Measurements from ENCODE around the gene EEF2KMT. TPM values are rescaled to one million over a fixed set of nuclear protein-coding genes. Genes with fewer than 3 reads are reported as not detected.

The EEF2KMT gene
- total and polyA plus RNA-seq, 2 of the 8 experiments (the other 6 are each of a cell fraction or from before 2014, with no cell fraction given) = 35.8 to 37.0 TPM

GRCh38 chr16:5058476-5058875 is 39.1 kb downstream of the EEF2KMT start:
- Histone ChIP-seq H4K91ac (replicated peaks; ENCODE audit: insufficient read length, low read length) (no peak overlapping the region), H3K79me2 (ENCODE audit: control insufficient read depth in 1 of 2, insufficient read depth in 2 of 2, low read length in 2 of 2) (no peaks in the 10 kb centered on the region), H3K4ac (replicated peaks; ENCODE audit: insufficient read length, low read depth, low read length) (no peak overlapping the region), H2BK120ac (replicated peaks; ENCODE audit: low read depth, low read length) (no peak overlapping the region), H4K5ac (ENCODE audit: insufficient read length, low read depth, low read length) (peak overlapping the region; percentile 81), H3K27ac (ENCODE audit: low read depth, low read length) (no peak overlapping the region; the same call in 1 of the 2 replicates), H3K4me2 (ENCODE audit: insufficient read depth in 1 of 2, low read depth in 2 of 2, low read length in 2 of 2) (peak overlapping the region; percentile 51 to 54), H3K4me3 (ENCODE audit: extremely low read depth in 1 of 4, insufficient read depth in 2 of 4, low read depth in 3 of 4, low read length in 4 of 4) (peak overlapping the region in 1 of 4 experiments; percentile 10; a peak in 2 of 8 replicates), H3K9me3 (ENCODE audit: insufficient read depth in 2 of 2, low read depth in 1 of 2, low read length in 1 of 2) (no peaks in the 10 kb centered on the region), H3K23ac (ENCODE audit: insufficient read length) (no peak overlapping the region), H2BK5ac (ENCODE audit: low read depth, low read length) (peak overlapping the region; percentile 78), H3K79me1 (ENCODE audit: low read depth, low read length) (no peaks in the 10 kb centered on the region), H4K8ac (ENCODE audit: extremely low read depth, insufficient read depth, low read length) (no peak overlapping the region; the same call in 1 of the 2 replicates), H3K23me2 (ENCODE audit: low read depth, low read length) (no peaks in the 10 kb centered on the region; the same call in 1 of the 2 replicates), H3K36me3 (ENCODE audit: control insufficient read depth in 2 of 4, insufficient read depth in 4 of 4, low read length in 3 of 4) (no peaks in the 10 kb centered on the region), H3K27me3 (replicated peaks in 1 of 4; ENCODE audit: control insufficient read depth in 3 of 4, extremely low read depth in 1 of 4, insufficient read depth in 3 of 4, low read length in 3 of 4) (no peaks in the 10 kb centered on the region), H2BK12ac (ENCODE audit: low read depth, low read length) (no peak overlapping the region; the same call in 1 of the 2 replicates), H3K14ac (ENCODE audit: insufficient read length) (no peak overlapping the region), H3K4me1 (replicated peaks in 1 of 4; ENCODE audit: control insufficient read depth in 3 of 4, insufficient read depth in 4 of 4, low read length in 3 of 4) (peaks cover 0 to 24% (median 14%) of the 10 kb centered on the region in 4 experiments; a peak in 6 of 7 replicates), H2AK5ac (ENCODE audit: low read depth, low read length) (peak overlapping the region; percentile 39; the same call in 1 of the 2 replicates), H2AFZ (ENCODE audit: low read length) (no peak overlapping the region), H2BK15ac (ENCODE audit: low read length) (0 out of 2 replicates have a peak overlapping the region, but pooled peaks have one; percentile 93), H3K56ac (replicated peaks; ENCODE audit: insufficient read length, low read depth, low read length) (no peak overlapping the region), H2BK20ac (ENCODE audit: low read length) (peak overlapping the region; percentile 93; the same call in 1 of the 2 replicates), H4K20me1 (replicated peaks in 1 of 2; ENCODE audit: control insufficient read depth in 1 of 2, insufficient read depth in 2 of 2, low read length in 2 of 2) (no peaks in the 10 kb centered on the region), H3K9ac (replicated peaks in 1 of 4; ENCODE audit: extremely low read depth in 1 of 4, low read depth in 3 of 4, low read length in 3 of 4) (no peak overlapping the region), H3K18ac (ENCODE audit: extremely low read depth, low read length) (peak overlapping the region; percentile 90; the same call in 1 of the 2 replicates)
- WGBS, 2 experiments (ENCODE audit: extremely low coverage in 1 of 2, insufficient coverage in 1 of 2, insufficient read length in 1 of 2, insufficient replicate concordance in 2 of 2, low coverage in 1 of 2, low lambda C conversion rate in 2 of 2, missing lambda C conversion rate in 1 of 2) = 9% methylated on average over 7 of the region's 7 CpGs; no CpG with 5 or more reads in 1 of the 2 experiments
- CTCF ChIA-PET (ENCODE audit: partially characterized antibody) = interaction anchor here (0.6 to 28.8 kb wide), 20 partner anchors 8 to 558 kb away, joined by 3 to 625 read pairs (median 4); partner anchors contain the start of genes ALG1 and EEF2KMT
- POLR2A ChIA-PET (ENCODE audit: partially characterized antibody) = interaction anchor here (0.9 to 3.0 kb wide), 7 partner anchors 11 to 30 kb away, joined by 3 to 17 read pairs (median 6); partner anchors contain the start of gene ALG1
- FAIRE-seq (peak; percentile 92), DNase-seq (ENCODE audit: low read depth in 1 of 2, low spot score in 2 of 2) (peak in 1 of 2 experiments; percentile 79)
- no peak for TF ChIP-seq CEBPB (IDR thresholded peaks at IDR 0.05; ENCODE audit: low read depth, low read length)
- TF ChIP-seq E2F6 (IDR thresholded peaks at IDR 0.05) = no peak
- no peak for TF ChIP-seq BRCA1 (IDR thresholded peaks at IDR 0.05; ENCODE audit: low read depth, low read length)
- peak; percentile 62 to 88 (median 65) for TF ChIP-seq CTCF (IDR thresholded peaks at IDR 0.05; ENCODE audit: control extremely low read depth in 1 of 3, insufficient read depth in 1 of 3, low read depth in 1 of 3, low read length in 3 of 3)
- no peak for TF ChIP-seq EZH2 (IDR thresholded peaks at IDR 0.05; ENCODE audit: low read depth, low read length, severe bottlenecking)
- TF ChIP-seq SIX5 (IDR thresholded peaks at IDR 0.05; ENCODE audit: low read depth, low read length) = no peak
- TF ChIP-seq CHD1 (IDR thresholded peaks at IDR 0.05; ENCODE audit: low read depth, low read length) = no peak
- no peak for TF ChIP-seq GTF2F1 (IDR thresholded peaks at IDR 0.05; ENCODE audit: borderline replicate concordance, low read depth, low read length)
- no peak for TF ChIP-seq EGR1 (IDR thresholded peaks at IDR 0.05; ENCODE audit: borderline replicate concordance, low read depth, low read length)
- TF ChIP-seq CTBP2 (IDR thresholded peaks at IDR 0.05; ENCODE audit: borderline replicate concordance, insufficient read depth, insufficient read length, low read length) = no peak

Data from H1 (cell line).